NB4 (cell line): ENCODE data around the gene TSPO2.

ENCODE experiments used
- CTCF ChIP-seq: IDR thresholded peaks from one replicate; pipeline ENCODE4 v1.5.1; 2012; ENCODE audit warnings: low read depth, low read length
- MAX ChIP-seq: IDR thresholded peaks from 2 replicates; pipeline ENCODE4 v1.6.1; 2011; ENCODE audit warnings: low read depth, low read length
- MYC ChIP-seq: IDR thresholded peaks from 2 replicates; pipeline ENCODE4 v1.6.1; 2011; ENCODE audit warnings: low read depth, low read length
- POLR2A ChIP-seq: IDR thresholded peaks from 2 replicates; pipeline ENCODE4 v1.6.1; 2011; ENCODE audit warnings: mild to moderate bottlenecking; ENCODE audit not compliant: insufficient read length; ENCODE audit errors: extremely low read depth

- no peak for TF ChIP-seq POLR2A
- TF ChIP-seq CTCF, result no peak
- no peak for TF ChIP-seq MAX
- TF ChIP-seq MYC, result no peak
These were observed 22.6 kb downstream of the TSPO2 start for GRCh38 chr6:41064841-41065240.
